GM13976 (cell line): ENCODE results near the gene MTHFD2.
"Not testable (repeated sequence)": the region's sequence is repeated elsewhere in the genome, so short reads cannot be mapped to it uniquely, and the experiment has no call there.

Source experiments
- DNase-seq: peaks from one replicate; pipeline ENCODE4 v3.0.0; 2012; ENCODE audit warnings: low spot score
- CTCF ChIP-seq: IDR thresholded peaks from 2 replicates; pipeline ENCODE4 v1.5.1; 2012; ENCODE audit warnings: borderline replicate concordance, mild to moderate bottlenecking; ENCODE audit not compliant: insufficient read depth; ENCODE audit errors: extremely low read depth, missing control alignments, control extremely low read depth
- in situ Hi-C: fragments of 300-500 bp; cut with MboI; formaldehyde crosslinking; loops from one replicate; pipeline ENCODE4 v1.12.0; 2022; ENCODE audit warnings: low sequenced_read_pairs, mixed read lengths, inconsistent platforms; ENCODE audit not compliant: unreplicated experiment

The MTHFD2 gene

GRCh38 chr2:74204436-74204835, 6.0 kb downstream of the MTHFD2 start:
- TF ChIP-seq CTCF: no peak
- no peak for DNase-seq
- in situ Hi-C loops: no loop called here

DNA sequence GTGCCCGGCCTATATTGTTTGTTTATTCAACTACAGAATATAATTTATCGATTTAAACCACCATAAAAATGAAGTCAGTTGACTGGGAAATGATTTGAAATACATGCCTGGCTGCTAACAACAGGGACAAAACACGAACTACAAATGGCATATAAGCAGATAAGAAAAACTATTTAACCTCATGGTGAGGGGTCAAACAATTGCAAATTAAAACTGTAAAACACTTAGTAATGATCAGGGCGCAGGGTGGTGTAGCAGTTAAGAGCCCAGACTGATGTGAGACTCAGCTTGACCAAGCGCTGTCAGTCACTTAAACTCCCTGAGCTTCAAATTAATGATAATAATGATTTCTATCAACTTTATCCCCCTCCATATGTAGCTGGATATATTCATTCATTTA, 6.7 kb downstream of the MTHFD2 start:
- in situ Hi-C loops: no loop called here
- DNase-seq: no peak
- no peak for TF ChIP-seq CTCF

- no peak for DNase-seq
- in situ Hi-C loops: no loop called here
- no peak for TF ChIP-seq CTCF
Observed at GRCh38 chr2:74205596-74205995, 7.2 kb downstream of the MTHFD2 start.

DNA sequence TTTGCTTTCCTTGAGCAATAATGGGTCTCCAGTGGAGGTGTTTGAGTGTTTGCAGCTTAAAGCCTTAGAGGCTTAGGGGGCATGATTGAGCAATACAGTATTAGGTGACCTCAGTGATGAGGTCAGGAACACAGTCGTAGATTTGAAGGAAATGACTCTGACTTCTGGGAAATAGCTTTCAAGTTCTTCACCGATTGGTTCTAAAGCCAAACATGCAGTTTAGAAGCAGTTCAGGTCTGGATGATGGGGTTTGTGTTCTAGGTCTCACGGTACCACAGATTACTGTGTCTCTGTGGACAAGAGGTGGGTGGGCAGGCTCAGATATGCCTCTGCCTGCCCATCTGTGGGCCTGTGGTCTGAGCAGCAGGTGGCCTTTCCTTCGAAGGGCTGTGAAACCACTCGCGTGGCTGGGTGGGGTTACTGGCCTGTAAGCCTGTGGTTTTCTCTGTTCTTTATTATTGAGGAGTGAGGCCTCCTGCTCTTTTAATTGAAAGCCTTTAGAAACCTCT, 7.8 kb downstream of the MTHFD2 start:
- no peak for TF ChIP-seq CTCF
- in situ Hi-C loops: no loop called here
- DNase-seq: peak; percentile 62

- in situ Hi-C loops: no loop called here
- no peak for TF ChIP-seq CTCF
- no peak for DNase-seq
Observed at GRCh38 chr2:74212702-74213410, 14.4 kb downstream of the MTHFD2 start.

GRCh38 chr2:74215771-74216170, 17.4 kb downstream of the MTHFD2 start:
- in situ Hi-C loops, DNase-seq: not testable (repeated sequence)

DNA sequence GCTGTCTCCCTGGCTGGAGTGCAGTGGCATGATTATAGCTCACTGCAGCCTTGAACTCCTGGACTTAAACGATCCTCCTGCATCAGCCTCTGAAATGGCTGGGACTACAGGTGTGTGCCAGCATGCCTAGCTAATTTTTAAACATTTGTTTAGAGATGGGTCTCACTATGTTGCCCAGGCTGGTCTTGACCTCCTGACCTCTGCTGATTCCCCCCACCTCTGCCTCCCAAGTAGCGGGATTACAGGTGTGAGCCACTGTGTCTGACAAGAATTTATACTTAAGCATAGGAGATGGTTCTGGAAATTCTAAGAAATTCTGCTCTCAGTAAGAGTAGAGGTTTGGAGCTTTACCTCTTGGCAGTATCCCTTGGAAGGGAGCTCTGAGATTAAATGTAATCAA, 18.2 kb downstream of the MTHFD2 start:
- no peak for TF ChIP-seq CTCF
- no peak for DNase-seq
- in situ Hi-C loops: no loop called here
